ENCODE data around the gene TKT.
A peak's percentile ranks its signal among the peaks of the same experiment; 100 is the strongest.

The TKT gene

GRCh38 chr3:53224536-53224935 lies 31.3 kb downstream of the TKT start:
- in situ Hi-C loops (cut with HindIII; ENCODE audit: low pct_unique_long_range_greater_than_20kb, low sequenced_read_pairs) = no loop called here
- no peak for DNase-seq (ENCODE audit: low read depth in 1 of 2, low spot score in 1 of 2)
- no peak for TF ChIP-seq JUND (IDR thresholded peaks at IDR 0.05; ENCODE audit: low read depth)

- in situ Hi-C loops (cut with HindIII; ENCODE audit: low pct_unique_long_range_greater_than_20kb, low sequenced_read_pairs) = no loop called here
- no peak for DNase-seq (ENCODE audit: low read depth in 1 of 2, low spot score in 1 of 2)
- TF ChIP-seq JUND (IDR thresholded peaks at IDR 0.05; ENCODE audit: low read depth) = no peak
Measured at GRCh38 chr3:53224026-53224425, 31.8 kb downstream of the TKT start.

- in situ Hi-C loops (cut with HindIII; ENCODE audit: low pct_unique_long_range_greater_than_20kb, low sequenced_read_pairs) = no loop called here
- DNase-seq (ENCODE audit: low read depth in 1 of 2, low spot score in 1 of 2) = no peak
- no peak for TF ChIP-seq JUND (IDR thresholded peaks at IDR 0.05; ENCODE audit: low read depth)
Measured at GRCh38 chr3:53223541-53223966, 32.3 kb downstream of the TKT start.

GRCh38 chr3:53223025-53223424 lies 32.8 kb downstream of the TKT start:
- DNase-seq (ENCODE audit: low read depth in 1 of 2, low spot score in 1 of 2) = no peak
- no peak for TF ChIP-seq JUND (IDR thresholded peaks at IDR 0.05; ENCODE audit: low read depth)
- in situ Hi-C loops (cut with HindIII; ENCODE audit: low pct_unique_long_range_greater_than_20kb, low sequenced_read_pairs) = no loop called here

DNA sequence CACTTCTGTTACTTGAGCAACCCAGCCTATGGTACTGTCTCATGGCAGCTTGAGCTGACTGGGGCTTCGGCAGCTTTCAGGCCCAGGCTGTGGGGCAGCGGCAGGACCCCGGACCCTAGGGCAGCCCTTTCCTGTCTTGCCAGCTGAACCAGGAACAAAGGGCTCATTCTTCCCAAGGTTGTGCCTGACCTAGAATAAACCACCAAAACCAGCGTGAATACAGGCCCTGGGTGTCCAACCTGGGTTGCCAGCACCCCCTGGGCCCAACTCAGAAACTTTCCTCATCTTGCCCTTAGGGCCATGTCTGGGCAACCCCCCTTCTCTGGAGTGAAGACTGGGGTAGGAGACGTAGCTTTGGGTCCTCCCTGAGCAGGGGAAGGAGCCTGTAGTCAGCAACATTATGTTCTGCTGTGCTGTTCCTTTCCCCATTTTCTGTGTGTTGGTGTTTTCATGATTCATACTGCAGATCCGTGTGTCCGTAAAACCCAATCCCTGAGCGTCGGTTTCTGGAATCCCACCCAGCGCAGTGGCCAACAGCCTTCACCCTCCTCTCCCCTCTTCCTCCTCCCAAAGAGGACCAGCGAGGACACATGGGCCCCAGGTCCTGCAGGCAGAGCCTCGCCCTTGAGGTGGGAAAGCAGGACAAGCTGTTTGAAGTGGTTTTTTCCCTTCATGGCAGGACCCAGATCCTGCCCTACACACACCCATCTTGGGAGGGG lies 33.5 kb downstream of the TKT start:
- TF ChIP-seq JUND (IDR thresholded peaks at IDR 0.05; ENCODE audit: low read depth) = no peak
- in situ Hi-C loops (cut with HindIII; ENCODE audit: low pct_unique_long_range_greater_than_20kb, low sequenced_read_pairs) = no loop called here

GRCh38 chr3:53221827-53222182 lies 34.0 kb downstream of the TKT start:
- in situ Hi-C loops (cut with HindIII; ENCODE audit: low pct_unique_long_range_greater_than_20kb, low sequenced_read_pairs) = no loop called here
- DNase-seq (ENCODE audit: low read depth in 1 of 2, low spot score in 1 of 2) = no peak
- no peak for TF ChIP-seq JUND (IDR thresholded peaks at IDR 0.05; ENCODE audit: low read depth)

More for the DNA sequence above, 33.5 kb downstream of the TKT start:
- no peak for DNase-seq (ENCODE audit: low read depth in 1 of 2, low spot score in 1 of 2)

DNA sequence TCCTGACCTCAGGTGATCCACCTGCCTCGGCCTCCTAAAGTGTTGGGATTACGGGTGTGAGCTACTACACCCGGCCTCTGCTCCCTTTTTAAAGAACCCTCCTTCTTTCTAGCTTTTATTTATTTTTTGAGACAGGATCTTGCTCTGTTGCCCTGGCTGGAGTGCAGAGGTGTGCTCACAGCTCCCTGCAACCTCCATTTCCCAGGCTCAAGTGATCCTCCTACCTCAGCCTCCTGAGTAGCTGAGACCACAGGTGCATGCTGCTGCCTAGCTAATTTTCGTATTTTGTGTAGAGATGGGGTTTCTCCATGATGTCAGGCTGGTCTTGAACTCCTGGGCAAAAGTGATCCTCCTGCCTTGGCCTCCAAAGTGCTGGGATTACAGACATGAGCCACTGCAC lies 34.5 kb downstream of the TKT start:
- no peak for TF ChIP-seq JUND (IDR thresholded peaks at IDR 0.05; ENCODE audit: low read depth)
- no peak for DNase-seq (ENCODE audit: low read depth in 1 of 2, low spot score in 1 of 2)
- in situ Hi-C loops (cut with HindIII; ENCODE audit: low pct_unique_long_range_greater_than_20kb, low sequenced_read_pairs) = no loop called here

DNA sequence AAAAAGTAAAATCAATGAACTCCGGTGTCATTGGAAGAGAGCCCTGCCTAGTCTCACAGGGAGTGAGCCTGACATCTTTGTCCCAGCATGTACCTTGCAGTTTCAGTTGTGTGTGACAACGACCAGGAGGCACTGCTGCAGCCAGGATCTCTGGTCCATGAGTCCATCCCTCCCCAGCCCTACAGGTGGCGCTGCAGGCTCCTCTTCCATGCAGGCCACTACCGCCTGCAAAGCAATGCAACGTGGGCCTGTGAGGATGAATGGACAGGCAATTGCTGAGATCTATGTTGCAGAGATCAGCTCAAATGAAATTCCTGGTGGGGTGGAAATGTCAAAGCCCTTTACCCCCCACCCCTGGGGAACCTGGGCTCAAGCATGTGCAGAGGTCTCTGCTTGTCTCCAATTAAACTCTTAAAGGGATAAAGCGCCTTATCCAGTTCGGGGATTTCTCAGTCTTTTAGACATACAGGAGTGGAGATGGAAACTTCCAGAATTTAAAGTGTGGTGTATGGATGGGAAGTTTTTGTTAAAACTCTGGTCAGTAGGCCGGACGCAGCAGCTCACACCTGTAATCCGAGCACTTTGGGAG lies 35.8 kb downstream of the TKT start:
- in situ Hi-C loops (cut with HindIII; ENCODE audit: low pct_unique_long_range_greater_than_20kb, low sequenced_read_pairs) = no loop called here
- DNase-seq (ENCODE audit: low read depth in 1 of 2, low spot score in 1 of 2) = peak; percentile 78 to 84
- no peak for TF ChIP-seq JUND (IDR thresholded peaks at IDR 0.05; ENCODE audit: low read depth)

DNA sequence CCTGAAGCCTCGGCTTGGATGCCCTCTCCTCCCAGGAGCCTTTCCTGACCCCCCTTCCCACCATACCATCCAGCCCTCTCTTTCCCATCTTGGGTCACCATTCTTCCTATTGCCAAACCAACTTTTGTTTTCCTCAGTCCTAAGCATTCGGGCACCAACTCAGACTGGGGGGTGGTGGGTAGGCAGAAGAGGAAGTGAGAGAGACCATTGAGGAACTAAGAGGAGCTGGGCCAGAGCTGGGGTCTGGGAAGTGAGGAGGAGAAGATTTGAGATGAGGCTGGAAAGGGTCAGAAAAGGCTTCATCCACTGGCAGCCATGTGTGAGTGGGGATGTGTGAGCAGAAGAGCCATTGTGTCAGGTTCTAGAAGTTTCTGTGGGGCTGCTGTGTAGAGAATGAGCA lies 37.7 kb downstream of the TKT start:
- in situ Hi-C loops (cut with HindIII; ENCODE audit: low pct_unique_long_range_greater_than_20kb, low sequenced_read_pairs) = no loop called here
- no peak for DNase-seq (ENCODE audit: low read depth in 1 of 2, low spot score in 1 of 2)
- TF ChIP-seq JUND (IDR thresholded peaks at IDR 0.05; ENCODE audit: low read depth) = no peak

GRCh38 chr3:53217175-53217574 lies 38.6 kb downstream of the TKT start:
- no peak for DNase-seq (ENCODE audit: low read depth in 1 of 2, low spot score in 1 of 2)
- in situ Hi-C loops (cut with HindIII; ENCODE audit: low pct_unique_long_range_greater_than_20kb, low sequenced_read_pairs) = no loop called here
- TF ChIP-seq JUND (IDR thresholded peaks at IDR 0.05; ENCODE audit: low read depth) = no peak

DNA sequence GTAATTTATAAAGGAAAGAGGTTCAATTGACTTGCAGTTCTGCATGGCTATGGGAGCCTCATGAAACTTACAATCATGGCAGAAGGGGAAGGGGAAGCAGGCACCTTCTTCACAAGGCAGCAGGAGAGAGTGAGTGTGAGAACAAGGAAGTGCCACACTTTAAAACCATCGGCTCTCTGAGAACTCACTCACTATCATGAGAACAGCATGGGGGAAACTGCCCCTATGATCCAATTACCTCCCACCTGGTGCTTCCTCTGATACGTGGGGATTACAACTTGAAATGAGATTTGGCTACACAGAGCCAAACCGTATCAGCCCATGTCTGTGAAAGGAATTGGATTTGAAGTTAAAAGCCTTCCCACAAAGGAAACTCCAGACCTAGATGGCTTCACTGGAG lies 39.1 kb downstream of the TKT start:
- DNase-seq (ENCODE audit: low read depth in 1 of 2, low spot score in 1 of 2) = no peak
- in situ Hi-C loops (cut with HindIII; ENCODE audit: low pct_unique_long_range_greater_than_20kb, low sequenced_read_pairs) = no loop called here

GRCh38 chr3:53215816-53216215 lies 40.0 kb downstream of the TKT start:
- in situ Hi-C loops (cut with HindIII; ENCODE audit: low pct_unique_long_range_greater_than_20kb, low sequenced_read_pairs) = no loop called here
- TF ChIP-seq JUND (IDR thresholded peaks at IDR 0.05; ENCODE audit: low read depth) = no peak
- no peak for DNase-seq (ENCODE audit: low read depth in 1 of 2, low spot score in 1 of 2)

More for the DNA sequence above, 39.1 kb downstream of the TKT start:
- TF ChIP-seq JUND (IDR thresholded peaks at IDR 0.05; ENCODE audit: low read depth) = no peak

DNA sequence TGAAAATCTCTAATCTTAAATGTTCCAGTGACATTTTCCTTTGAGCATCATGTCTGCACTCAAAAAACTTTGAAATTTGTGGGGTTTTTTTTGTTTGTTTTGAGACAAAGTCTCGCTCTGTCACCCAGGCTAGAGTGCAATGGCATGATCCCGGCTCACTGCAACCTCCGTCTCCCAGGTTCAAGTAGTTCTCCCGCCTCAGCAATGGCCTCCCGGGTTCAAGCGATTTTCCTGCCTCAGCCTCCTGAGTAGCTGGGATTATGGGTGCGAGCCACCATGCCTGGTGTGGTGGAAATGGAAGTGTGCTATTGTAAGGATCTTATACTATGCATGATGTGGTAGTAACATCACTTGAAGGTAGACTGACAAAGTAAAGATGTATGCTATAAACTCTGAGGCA lies 42.5 kb downstream of the TKT start:
- no peak for DNase-seq (ENCODE audit: low read depth in 1 of 2, low spot score in 1 of 2)
- in situ Hi-C loops (cut with HindIII; ENCODE audit: low pct_unique_long_range_greater_than_20kb, low sequenced_read_pairs) = no loop called here
- no peak for TF ChIP-seq JUND (IDR thresholded peaks at IDR 0.05; ENCODE audit: low read depth)

All from T47D (cell line).